Psoas muscle (tissue), 8 donors: ENCODE results near the gene TLE3. TPM values are rescaled to one million over a fixed set of nuclear protein-coding genes. Genes with fewer than 3 reads are reported as not detected.
A peak's percentile ranks its signal among the peaks of the same experiment; 100 is the strongest.

ENCODE experiments used
- ATAC-seq, 4 donors: fragments of 200-7000 bp; cut with Tn5 transposase; one replicate each; pipeline ENCODE4 v1.9.1; 2020; ENCODE audit warnings: moderate library complexity in 3 of 4, mild to moderate bottlenecking in 2 of 4
- DNase-seq, 2 donors: peaks; one replicate each; pipeline ENCODE4 v3.0.0-alpha.2; 2020
- H3K27ac ChIP-seq: fragments of 200-600 bp; one replicate; pipeline ENCODE4 v1.8.0; 2022
- H3K27me3 ChIP-seq, 3 donors: fragments of 200-600 bp in 1 of 3; one replicate each; pipeline versions ENCODE4 v1.6.1 to v1.8.0; 2013 to 2022; ENCODE audit warnings: low read length in 2 of 3, mild to moderate bottlenecking in 2 of 3, moderate library complexity in 1 of 3; ENCODE audit not compliant: insufficient read depth in 3 of 3
- H3K36me3 ChIP-seq, 2 donors: fragments of 200-600 bp in 1 of 2; one replicate each; pipeline versions ENCODE4 v1.6.1 to v1.8.0; 2013 to 2022; ENCODE audit warnings: low read depth in 1 of 2, mild to moderate bottlenecking in 1 of 2, moderate library complexity in 1 of 2; ENCODE audit not compliant: insufficient read depth in 1 of 2
- H3K4me1 ChIP-seq: fragments of 200-600 bp; one replicate; pipeline ENCODE4 v1.8.0; 2022
- H3K4me3 ChIP-seq: fragments of 200-600 bp; one replicate; pipeline ENCODE4 v1.8.0; 2022; ENCODE audit warnings: mild to moderate bottlenecking
- H3K9me3 ChIP-seq: fragments of 200-600 bp; one replicate; pipeline ENCODE4 v1.8.0; 2022
- WGBS, 3 donors: extraction: QIAGEN DNeasy Blood & Tissue Kit; methylation state at CpG; one replicate each; pipeline versions ENCODE4 v1.1.6 to v1.1.7; 2013; 5-methylcytosine and 5-hydroxymethylcytosine counted together
- intact Hi-C, 2 donors: fragments of 100-400 bp; cut with DNase I; formaldehyde crosslinking; loops; one replicate each; pipeline versions ENCODE4 v1.11.0 to v1.14.2; 2022
- polyA plus RNA-seq, 3 donors: library from polyadenylated mRNA; stranded (reverse); fragments of 200-250 nt; gene quantifications; one replicate each; pipeline ENCODE4 v1.2.3, GENCODE V29; 2013
- total RNA-seq, 4 donors: library from RNA; stranded (reverse); fragmentation: NEBNext Ultra II Directional in 2 of 4; extraction: Animal tissue kit (Norgen Biotek cat#: 25700) in 2 of 4; gene quantifications; one replicate each; pipeline versions ENCODE4 v1.2.1 to v1.2.4, GENCODE V29; 2021 to 2023
- TF ChIP-seq, protein P1 (sequence below): fragments of 200-600 bp; IDR thresholded peaks from one replicate; pipeline ENCODE4 v1.8.0; 2022; ENCODE audit warnings: antibody characterized with exemption
- donor health status: healthy with polysubstance abuse.
- donor health status: DM: no; HTN: no; CAD: no; lungs with moderate emphysema.
- donor health status: Bipolar disorder and iron deficiency.
- donor health status: healthy.
- donor health status: DM: yes; HTN: yes; CAD: no.
- donor health status: DM: no; HTN: no; CAD: no.
- donor health status: DM: no; HTN: no; CAD: no.
- donor health status: DM: yes; HTN: yes; CAD: no.

The TLE3 gene
- total and polyA plus RNA-seq, 7 donors: 4.3 to 59.9 (median 10.8) TPM

DNA sequence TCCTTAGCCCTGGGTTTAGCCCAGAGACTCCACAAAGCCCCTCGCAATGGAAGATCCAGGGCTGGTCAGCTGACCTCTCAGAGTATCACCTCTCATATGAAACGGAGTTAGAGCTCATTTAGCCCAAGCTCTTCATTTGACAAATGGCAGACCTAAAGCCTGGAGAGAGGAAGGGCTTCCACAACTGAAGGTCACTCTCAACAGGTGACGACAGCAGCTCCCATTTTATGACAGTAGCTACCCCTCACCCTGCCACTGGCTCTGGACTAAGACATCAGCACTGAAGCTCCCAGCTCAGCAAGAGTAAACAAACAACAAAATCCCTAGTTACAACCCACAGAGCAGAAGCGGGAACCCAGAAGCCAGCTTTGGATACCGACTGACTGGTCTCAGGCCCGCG is 33.7 kb downstream of the TLE3 start:
- TF ChIP-seq, protein P1, sequence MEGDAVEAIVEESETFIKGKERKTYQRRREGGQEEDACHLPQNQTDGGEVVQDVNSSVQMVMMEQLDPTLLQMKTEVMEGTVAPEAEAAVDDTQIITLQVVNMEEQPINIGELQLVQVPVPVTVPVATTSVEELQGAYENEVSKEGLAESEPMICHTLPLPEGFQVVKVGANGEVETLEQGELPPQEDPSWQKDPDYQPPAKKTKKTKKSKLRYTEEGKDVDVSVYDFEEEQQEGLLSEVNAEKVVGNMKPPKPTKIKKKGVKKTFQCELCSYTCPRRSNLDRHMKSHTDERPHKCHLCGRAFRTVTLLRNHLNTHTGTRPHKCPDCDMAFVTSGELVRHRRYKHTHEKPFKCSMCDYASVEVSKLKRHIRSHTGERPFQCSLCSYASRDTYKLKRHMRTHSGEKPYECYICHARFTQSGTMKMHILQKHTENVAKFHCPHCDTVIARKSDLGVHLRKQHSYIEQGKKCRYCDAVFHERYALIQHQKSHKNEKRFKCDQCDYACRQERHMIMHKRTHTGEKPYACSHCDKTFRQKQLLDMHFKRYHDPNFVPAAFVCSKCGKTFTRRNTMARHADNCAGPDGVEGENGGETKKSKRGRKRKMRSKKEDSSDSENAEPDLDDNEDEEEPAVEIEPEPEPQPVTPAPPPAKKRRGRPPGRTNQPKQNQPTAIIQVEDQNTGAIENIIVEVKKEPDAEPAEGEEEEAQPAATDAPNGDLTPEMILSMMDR: no peak
- Histone ChIP-seq H3K36me3 (peaks cover 3 to 58% of the 10 kb centered on the region in 2 donors), H3K27ac (no peak overlapping the region), H3K4me1 (peaks cover 20% of the 10 kb centered on the region), H3K27me3 (no peaks in the 10 kb centered on the region), H3K4me3 (no peak overlapping the region), H3K9me3 (no peaks in the 10 kb centered on the region)
- DNase-seq (no peak), ATAC-seq (no peak)
- WGBS, 3 donors: 79 to 92% (median 85%) methylated on average over 7 of the region's 7 CpGs
- intact Hi-C loops: loop anchor here in 1 of 2 donors (5.0 kb wide), 1 partner anchor 33 kb away; the partner anchor contains the start of gene TLE3

DNA sequence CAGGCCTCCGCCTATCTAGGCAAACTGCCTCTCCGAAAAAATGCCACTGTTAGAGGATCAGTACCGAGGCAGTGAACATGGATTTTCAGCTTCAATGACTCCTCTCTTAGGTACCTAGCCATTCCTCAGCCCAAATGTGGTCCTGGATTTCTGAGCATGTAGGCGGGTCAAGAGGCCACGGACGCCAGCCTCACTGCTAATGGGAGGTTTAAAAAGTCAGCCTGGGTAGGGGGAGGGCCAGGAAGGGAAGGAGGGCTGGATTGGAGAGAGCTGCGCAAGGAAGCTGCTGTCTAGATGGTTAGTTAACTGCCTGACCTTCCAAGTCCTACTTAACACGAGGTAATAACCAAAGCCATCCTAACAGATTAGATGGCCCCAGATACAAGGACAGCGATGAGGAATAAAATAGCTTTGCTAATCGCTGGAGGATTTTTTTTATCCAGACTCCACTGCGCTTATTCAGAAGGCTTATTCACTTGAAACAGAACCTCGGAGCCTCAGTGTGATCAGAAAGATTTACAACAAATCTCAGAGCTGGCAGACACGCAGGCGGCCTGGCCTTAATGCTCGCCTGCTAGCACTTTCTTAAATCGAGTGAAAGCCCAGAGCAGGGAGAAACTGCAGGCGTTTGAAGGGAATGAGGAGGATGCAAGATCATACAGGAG is 34.3 kb downstream of the TLE3 start:
- TF ChIP-seq, protein P1: no peak
- intact Hi-C loops: loop anchor here in 1 of 2 donors (5.0 kb wide), 1 partner anchor 34 kb away; the partner anchor contains the start of gene TLE3
- peaks cover 19% of the 10 kb centered on the region for H3K4me1 ChIP-seq
- ATAC-seq (peak in 1 of 4 donors; percentile 11), DNase-seq (no peak)
- 71 to 84% (median 78%) methylated on average over 17 of the region's 17 CpGs for WGBS, 3 donors
- no peaks in the 10 kb centered on the region for H3K9me3 ChIP-seq
- H3K36me3 ChIP-seq: peaks cover 3 to 59% of the 10 kb centered on the region in 2 donors
- no peaks in the 10 kb centered on the region for H3K27me3 ChIP-seq
- no peak overlapping the region for H3K4me3 ChIP-seq
- peak overlapping the region; percentile 51 for H3K27ac ChIP-seq

DNA sequence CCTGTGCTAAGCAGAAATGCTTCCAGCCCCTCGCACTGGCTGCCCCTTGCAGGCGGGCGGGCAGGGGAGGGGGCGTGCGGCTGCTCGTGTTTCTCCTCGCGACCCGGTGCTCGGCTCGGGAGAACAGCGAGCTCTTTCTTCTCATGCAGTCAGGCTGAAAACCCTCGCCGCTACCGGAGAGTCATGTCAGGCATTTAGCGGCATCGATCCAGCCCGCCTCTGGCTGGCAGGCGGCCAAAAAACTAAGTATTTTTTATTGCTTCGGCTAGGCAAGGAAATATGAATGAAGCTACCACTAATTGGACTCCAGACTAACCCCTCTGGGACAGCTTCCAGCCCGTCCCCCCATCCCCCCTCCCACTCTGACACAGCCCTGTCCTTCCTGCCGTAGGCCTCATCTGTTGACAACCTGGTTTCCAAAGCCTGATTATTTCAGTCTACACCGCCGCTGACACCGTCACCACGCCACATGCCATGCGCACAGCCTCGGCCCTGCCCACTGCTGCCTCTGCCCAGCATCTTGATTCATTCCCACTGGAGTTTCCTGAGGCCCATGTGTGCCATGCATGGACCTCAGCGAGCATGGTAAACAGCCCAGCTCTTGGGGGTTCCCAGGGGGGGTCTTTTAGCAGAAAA is 35.3 kb downstream of the TLE3 start:
- Histone ChIP-seq H3K27me3 (no peaks in the 10 kb centered on the region), H3K4me3 (peak overlapping the region; percentile 43), H3K4me1 (peaks cover 19% of the 10 kb centered on the region), H3K27ac (peak overlapping the region; percentile 51), H3K36me3 (peaks cover 3 to 68% of the 10 kb centered on the region in 2 donors), H3K9me3 (no peaks in the 10 kb centered on the region)
- ATAC-seq (peak; percentile 81 to 94 (median 90)), DNase-seq (peak; percentile 59 to 77)
- TF ChIP-seq, protein P1: no peak
- intact Hi-C loops: loop anchor here in 1 of 2 donors (5.0 kb wide), 1 partner anchor 35 kb away; the partner anchor contains the start of gene TLE3
- 6 to 22% (median 10%) methylated on average over 29 of the region's 29 CpGs for WGBS, 3 donors

DNA sequence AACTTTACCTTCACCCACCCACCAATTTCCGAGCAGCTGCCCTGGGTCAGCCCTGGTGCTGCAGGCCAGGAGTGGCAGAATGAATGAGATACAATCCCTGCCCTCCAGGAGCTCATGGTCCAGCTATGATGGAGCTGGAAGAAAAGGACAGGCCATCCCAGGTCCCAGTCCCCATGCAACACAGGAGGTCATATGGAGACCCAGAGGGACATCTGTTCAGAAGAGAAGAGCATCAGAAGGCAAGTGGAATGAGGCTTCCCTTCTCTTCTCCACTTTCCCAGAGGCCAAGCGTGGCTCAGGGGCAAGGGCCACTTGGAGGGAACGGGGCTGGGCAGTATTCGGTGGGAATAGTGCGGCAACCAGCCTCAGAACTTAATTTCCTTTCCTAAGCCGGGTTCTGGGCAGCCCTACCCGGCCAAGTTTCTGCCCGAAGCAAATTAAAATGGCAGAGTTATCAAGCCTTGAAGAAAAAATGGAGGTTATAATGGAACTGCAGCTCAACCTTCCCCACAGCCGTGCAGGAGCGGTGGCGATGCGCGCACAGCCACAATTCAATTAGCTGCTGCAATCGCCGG is 35.9 kb downstream of the TLE3 start:
- DNase-seq (no peak), ATAC-seq (no peak)
- H3K36me3 ChIP-seq: peaks cover 3 to 68% of the 10 kb centered on the region in 2 donors
- intact Hi-C loops: loop anchor here in 1 of 2 donors (5.0 kb wide), 1 partner anchor 36 kb away; the partner anchor contains the start of gene TLE3
- TF ChIP-seq, protein P1: no peak
- H3K4me3 ChIP-seq: peak overlapping the region; percentile 43
- peaks cover 19% of the 10 kb centered on the region for H3K4me1 ChIP-seq
- H3K27ac ChIP-seq: peak overlapping the region; percentile 51
- 44 to 59% (median 53%) methylated on average over 15 of the region's 15 CpGs for WGBS, 3 donors
- H3K27me3 ChIP-seq: no peaks in the 10 kb centered on the region
- no peaks in the 10 kb centered on the region for H3K9me3 ChIP-seq
